AG10803 (cell line): ENCODE measurements around the gene MINAR1.

Source experiments
- DNase-seq: peaks from one replicate; pipeline ENCODE4 v3.0.0; 2010; ENCODE audit warnings: low read depth
- H3K4me3 ChIP-seq: 2 replicates; pipeline ENCODE4 v1.5.1; 2011; ENCODE audit warnings: mild to moderate bottlenecking, low read length, control low read depth
- TF ChIP-seq, protein P1 (sequence below): conservative IDR thresholded peaks from 2 replicates; pipeline ENCODE4 v1.5.1; 2011; ENCODE audit warnings: mild to moderate bottlenecking, low read length, control low read depth, inconsistent platforms

Gene MINAR1

DNA sequence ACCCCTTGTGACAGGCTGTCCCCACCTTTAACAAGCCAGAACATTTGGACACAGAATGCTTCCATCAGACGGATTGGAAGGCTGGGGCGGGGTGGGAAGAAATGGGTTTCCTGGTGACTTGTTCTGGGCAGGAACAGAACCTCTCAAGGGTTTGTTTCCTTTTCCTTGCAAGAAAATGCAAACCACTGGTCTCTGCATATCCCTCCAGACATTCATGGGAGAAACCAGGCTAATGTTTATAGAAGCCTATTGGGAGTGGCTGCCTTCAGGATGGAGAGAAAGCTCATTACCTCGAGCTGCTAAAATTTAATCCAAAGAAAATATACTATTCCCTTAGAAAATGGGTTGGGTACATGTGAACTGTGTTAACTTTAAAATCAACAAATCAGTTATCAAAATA, 21.9 kb downstream of the MINAR1 start:
- TF ChIP-seq, protein P1, sequence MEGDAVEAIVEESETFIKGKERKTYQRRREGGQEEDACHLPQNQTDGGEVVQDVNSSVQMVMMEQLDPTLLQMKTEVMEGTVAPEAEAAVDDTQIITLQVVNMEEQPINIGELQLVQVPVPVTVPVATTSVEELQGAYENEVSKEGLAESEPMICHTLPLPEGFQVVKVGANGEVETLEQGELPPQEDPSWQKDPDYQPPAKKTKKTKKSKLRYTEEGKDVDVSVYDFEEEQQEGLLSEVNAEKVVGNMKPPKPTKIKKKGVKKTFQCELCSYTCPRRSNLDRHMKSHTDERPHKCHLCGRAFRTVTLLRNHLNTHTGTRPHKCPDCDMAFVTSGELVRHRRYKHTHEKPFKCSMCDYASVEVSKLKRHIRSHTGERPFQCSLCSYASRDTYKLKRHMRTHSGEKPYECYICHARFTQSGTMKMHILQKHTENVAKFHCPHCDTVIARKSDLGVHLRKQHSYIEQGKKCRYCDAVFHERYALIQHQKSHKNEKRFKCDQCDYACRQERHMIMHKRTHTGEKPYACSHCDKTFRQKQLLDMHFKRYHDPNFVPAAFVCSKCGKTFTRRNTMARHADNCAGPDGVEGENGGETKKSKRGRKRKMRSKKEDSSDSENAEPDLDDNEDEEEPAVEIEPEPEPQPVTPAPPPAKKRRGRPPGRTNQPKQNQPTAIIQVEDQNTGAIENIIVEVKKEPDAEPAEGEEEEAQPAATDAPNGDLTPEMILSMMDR = no peak
- DNase-seq = no peak
- H3K4me3 ChIP-seq = no peak overlapping the region

DNA sequence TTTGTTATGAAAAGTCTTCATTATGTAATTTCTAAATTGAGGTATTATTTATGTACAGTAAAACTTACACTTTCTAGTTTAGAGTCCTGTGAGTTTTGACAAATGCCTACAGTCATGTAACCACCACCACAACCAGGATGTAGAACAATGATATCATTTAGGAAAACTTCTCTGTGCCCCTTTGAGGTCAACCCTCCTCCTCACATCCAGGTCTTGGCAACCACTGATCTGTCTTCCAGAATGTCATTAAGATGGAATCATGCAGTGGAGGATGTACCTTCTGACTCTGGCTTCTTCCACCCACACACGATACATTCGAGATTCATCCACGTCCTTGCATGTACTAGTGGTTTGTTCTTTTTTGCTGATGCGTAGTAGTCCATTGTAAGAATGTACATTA, 23.2 kb downstream of the MINAR1 start:
- TF ChIP-seq, protein P1 = no peak
- no peak for DNase-seq
- H3K4me3 ChIP-seq = no peak overlapping the region

GRCh38 chr15:79455943-79456342, 23.8 kb downstream of the MINAR1 start:
- TF ChIP-seq, protein P1 = no peak
- DNase-seq = no peak

GRCh38 chr15:79458491-79458890, 26.4 kb downstream of the MINAR1 start:
- H3K4me3 ChIP-seq = no peak overlapping the region
- no peak for DNase-seq
- TF ChIP-seq, protein P1 = no peak

More at GRCh38 chr15:79455943-79456342, 23.8 kb downstream of the MINAR1 start:
- no peak overlapping the region for H3K4me3 ChIP-seq

- TF ChIP-seq, protein P1 = no peak
- no peak for DNase-seq
- no peak overlapping the region for H3K4me3 ChIP-seq
These were observed 27.5 kb downstream of the MINAR1 start for GRCh38 chr15:79459666-79460065.

DNA sequence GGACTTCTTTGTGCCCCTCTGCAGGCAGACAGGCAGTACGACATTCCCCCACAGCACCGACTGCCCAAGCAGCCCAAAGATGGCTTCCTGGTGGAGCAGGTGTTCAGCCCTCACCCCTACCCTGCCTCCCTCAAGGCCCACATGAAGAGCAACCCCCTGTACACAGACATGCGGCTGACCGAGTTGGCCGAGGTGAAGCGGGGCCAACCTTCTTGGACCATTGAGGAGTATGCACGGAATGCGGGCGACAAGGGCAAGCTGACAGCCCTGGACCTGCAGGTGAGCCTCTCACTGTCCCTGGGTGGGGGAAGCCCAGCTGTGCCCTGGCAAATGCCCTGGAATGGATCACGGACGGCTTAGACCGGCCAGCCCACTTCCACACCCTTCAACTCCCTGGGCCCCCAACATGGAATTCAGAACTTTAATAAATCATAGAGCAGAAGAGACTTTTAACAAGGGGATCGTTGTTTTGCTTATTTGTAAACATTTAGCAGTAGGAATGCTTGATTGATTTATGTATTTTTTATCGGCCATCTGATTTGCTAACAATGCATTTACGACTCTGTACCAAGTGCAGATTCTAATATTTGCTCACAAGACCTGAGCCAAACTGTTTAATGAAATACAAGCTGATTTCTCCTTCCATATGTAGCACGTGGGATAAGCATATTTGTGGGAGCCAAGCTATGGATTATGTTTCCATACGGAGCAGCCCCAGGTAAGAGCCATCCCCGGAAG, 31.1 kb downstream of the MINAR1 start:
- no peak for DNase-seq
- H3K4me3 ChIP-seq = no peak overlapping the region
- TF ChIP-seq, protein P1 = no peak

DNA sequence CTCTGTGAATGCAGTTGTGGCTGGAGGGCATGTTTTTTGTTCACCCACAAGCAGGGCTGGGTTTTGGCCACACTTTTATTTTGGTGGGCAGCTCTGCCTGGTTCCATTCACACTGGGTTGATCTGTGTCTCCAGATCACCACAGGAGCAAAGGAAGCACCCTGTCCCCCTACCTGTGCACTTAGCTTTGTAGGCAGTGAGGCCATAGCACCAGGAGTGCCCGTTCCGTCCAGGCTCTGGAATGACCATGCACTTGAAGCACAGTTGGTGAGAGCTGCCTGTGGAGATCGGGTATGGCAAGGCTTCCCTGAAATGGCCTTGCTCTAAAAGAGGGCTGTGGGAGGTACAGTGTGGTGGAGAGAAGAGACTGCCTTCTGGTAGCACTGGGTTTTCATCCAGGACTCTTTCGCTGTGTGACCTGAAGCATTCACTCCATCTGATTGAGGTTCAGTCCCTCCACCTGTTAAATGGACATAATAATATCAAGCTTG, 31.7 kb downstream of the MINAR1 start:
- no peak overlapping the region for H3K4me3 ChIP-seq
- TF ChIP-seq, protein P1 = no peak
- no peak for DNase-seq
